Keratinocyte (primary cell): ENCODE results near the gene TOM1L2. TPM values are rescaled to one million over a fixed set of nuclear protein-coding genes. Genes with fewer than 3 reads are reported as not detected.

Experiments used
- DNase-seq: peaks from one replicate; pipeline ENCODE4 v3.0.0-alpha.2; 2011; ENCODE audit warnings: low read depth, missing footprints, low spot score
- FAIRE-seq: peaks from 2 replicates; lab custom pipeline; 2011; peaks lifted over from hg19 to GRCh38; lab: Jason Lieb, UNC
- H2AFZ ChIP-seq: 2 replicates; pipeline ENCODE4 v1.6.0; 2012; ENCODE audit warnings: low read length, control low read depth, inconsistent platforms; ENCODE audit not compliant: control insufficient read depth
- H3K27ac ChIP-seq: 2 replicates; pipeline ENCODE4 v1.5.1; 2011; ENCODE audit warnings: low read length; ENCODE audit not compliant: control insufficient read depth, insufficient read depth
- H3K27me3 ChIP-seq: 3 replicates; pipeline ENCODE4 v1.6.0; 2011; ENCODE audit warnings: low read length; ENCODE audit not compliant: control insufficient read depth, insufficient read depth; ENCODE audit errors: extremely low read depth
- H3K36me3 ChIP-seq, 2 experiments: 2 replicates in 1 of 2; 3 replicates in 1 of 2; pipeline ENCODE4 v1.5.1; 2011; ENCODE audit warnings: low read length in 2 of 2, mild to moderate bottlenecking in 1 of 2; ENCODE audit not compliant: control insufficient read depth in 2 of 2, insufficient read depth in 2 of 2; ENCODE audit errors: extremely low read depth in 1 of 2
- H3K4me1 ChIP-seq: 3 replicates; pipeline ENCODE4 v1.5.1; 2011; ENCODE audit warnings: low read length; ENCODE audit not compliant: control insufficient read depth, insufficient read depth; ENCODE audit errors: extremely low read depth
- H3K4me2 ChIP-seq: 3 replicates; pipeline ENCODE4 v1.6.0; 2011; ENCODE audit warnings: low read depth, low read length; ENCODE audit not compliant: control insufficient read depth, insufficient read depth; ENCODE audit errors: extremely low read depth
- H3K4me3 ChIP-seq, 3 experiments: fragments of 200-600 bp in 1 of 3; sonication (generic) in 1 of 3; 2 replicates in 2 of 3; 3 replicates in 1 of 3; pipeline ENCODE4 v1.5.1; 2011 to 2016; ENCODE audit warnings: low read length in 3 of 3, mild to moderate bottlenecking in 3 of 3, control low read depth in 2 of 3, inconsistent platforms in 1 of 3, low read depth in 1 of 3, mixed read lengths in 1 of 3, mixed run types in 1 of 3, moderate library complexity in 1 of 3; ENCODE audit not compliant: control insufficient read depth in 2 of 3, insufficient read depth in 2 of 3; ENCODE audit errors: extremely low read depth in 1 of 3
- H3K79me2 ChIP-seq: 2 replicates; pipeline ENCODE4 v1.6.0; 2012; ENCODE audit warnings: low read length; ENCODE audit not compliant: control insufficient read depth, insufficient read depth
- H3K9ac ChIP-seq: 3 replicates; pipeline ENCODE4 v1.6.0; 2011; ENCODE audit warnings: low read length; ENCODE audit not compliant: control insufficient read depth, insufficient read depth; ENCODE audit errors: extremely low read depth
- H3K9me1 ChIP-seq: 3 replicates; pipeline ENCODE4 v1.6.0; 2011; ENCODE audit warnings: low read length; ENCODE audit not compliant: control insufficient read depth, insufficient read depth; ENCODE audit errors: extremely low read depth
- H3K9me3 ChIP-seq: 2 replicates; pipeline ENCODE4 v1.5.1; 2012; ENCODE audit warnings: low read depth, low read length; ENCODE audit not compliant: control insufficient read depth
- H4K20me1 ChIP-seq: 3 replicates; pipeline ENCODE4 v1.6.0; 2011; ENCODE audit warnings: low read length; ENCODE audit not compliant: control insufficient read depth, insufficient read depth; ENCODE audit errors: extremely low read depth
- CTCF ChIP-seq, 3 experiments: IDR thresholded peaks in 1 of 3; conservative IDR thresholded peaks in 1 of 3; optimal IDR thresholded peaks in 1 of 3; 2 replicates in 2 of 3; 3 replicates in 1 of 3; pipeline versions ENCODE3 to v1.5.1; 2011; ENCODE audit warnings: low read length in 3 of 3, mild to moderate bottlenecking in 3 of 3, moderate library complexity in 2 of 3, control low read depth in 1 of 3, inconsistent platforms in 1 of 3; ENCODE audit not compliant: insufficient read depth in 2 of 3; ENCODE audit errors: extremely low read depth in 1 of 3
- EZH2 ChIP-seq: IDR thresholded peaks from one replicate; pipeline ENCODE4 v1.6.1; 2012; ENCODE audit warnings: inconsistent platforms, mild to moderate bottlenecking, low read length, moderate library complexity
- dilution Hi-C: fragments of 300-500 bp; cut with MboI; formaldehyde crosslinking; loops from one replicate; pipeline ENCODE4 v1.7.0; 2020; ENCODE audit warnings: low sequenced_read_pairs; ENCODE audit not compliant: extremely low pct_ligation_motif_present
- polyA plus RNA-seq, 5 experiments: library from polyadenylated mRNA; depleted of rRNA in 3 of 5; stranded (reverse) in 3 of 5; stranded (forward) in 1 of 5; unstranded in 1 of 5; fragments of >200 nt; gene quantifications; 1 replicate in 1 of 5; 2 replicates in 3 of 5; 3 replicates in 1 of 5; pipeline versions ENCODE4 v1.2.1 to v1.2.3, GENCODE V29; 2011 to 2012; ENCODE audit warnings: missing spikeins in 2 of 5, low read depth in 1 of 5, low replicate concordance in 1 of 5

Gene TOM1L2
- polyA plus RNA-seq, 1 donor (not counting 4 experiments of a cell fraction or from before 2014, with no cell fraction given): 36.3 TPM

- Histone ChIP-seq H3K4me3 (no peak overlapping the region), H3K9me3 (no peaks in the 10 kb centered on the region), H3K9ac (no peak overlapping the region), H3K27me3 (no peaks in the 10 kb centered on the region), H4K20me1 (no peaks in the 10 kb centered on the region), H3K27ac (no peak overlapping the region), H3K79me2 (peaks cover 68% of the 10 kb centered on the region), H2AFZ (no peak overlapping the region), H3K36me3 (no peaks in the 10 kb centered on the region), H3K4me1 (peaks cover 47% of the 10 kb centered on the region), H3K4me2 (no peak overlapping the region), H3K9me1 (no peaks in the 10 kb centered on the region)
- DNase-seq: no peak
- no peak for FAIRE-seq
- TF ChIP-seq EZH2 (no peak), CTCF (optimal IDR thresholded peaks at IDR 0.05 in 1 of 3, IDR thresholded peaks at IDR 0.05 in 1 of 3, conservative IDR thresholded peaks at IDR 0.05 in 1 of 3; ENCODE audit: extremely low read depth in 1 of 3, insufficient read depth in 2 of 3, low read length in 3 of 3) (no peak)
- dilution Hi-C loops: no loop called here
These were observed 26.1 kb downstream of the TOM1L2 start for GRCh38 chr17:17946093-17946492.

GRCh38 chr17:17944743-17945142 is 27.5 kb downstream of the TOM1L2 start:
- H3K4me2 ChIP-seq: no peak overlapping the region
- H3K27ac ChIP-seq: no peak overlapping the region
- H3K4me3 ChIP-seq: no peak overlapping the region
- H3K9me3 ChIP-seq: no peaks in the 10 kb centered on the region
- peaks cover 67% of the 10 kb centered on the region for H3K79me2 ChIP-seq
- no peak overlapping the region for H2AFZ ChIP-seq
- no peak for DNase-seq
- no peaks in the 10 kb centered on the region for H4K20me1 ChIP-seq
- no peaks in the 10 kb centered on the region for H3K27me3 ChIP-seq
- H3K9ac ChIP-seq: no peak overlapping the region
- FAIRE-seq: no peak
- TF ChIP-seq EZH2 (no peak), CTCF (optimal IDR thresholded peaks at IDR 0.05 in 1 of 3, IDR thresholded peaks at IDR 0.05 in 1 of 3, conservative IDR thresholded peaks at IDR 0.05 in 1 of 3; ENCODE audit: extremely low read depth in 1 of 3, insufficient read depth in 2 of 3, low read length in 3 of 3) (no peak)
- H3K4me1 ChIP-seq: peaks cover 48% of the 10 kb centered on the region
- H3K36me3 ChIP-seq: no peaks in the 10 kb centered on the region
- dilution Hi-C loops: no loop called here
- no peaks in the 10 kb centered on the region for H3K9me1 ChIP-seq
